HG03108 (cell line): ENCODE measurements around the gene PXMP2.
"Not testable (repeated sequence)": the region's sequence is repeated elsewhere in the genome, so short reads cannot be mapped to it uniquely, and the experiment has no call there.

Experiments
- ATAC-seq: cut with Tn5 transposase; IDR thresholded peaks from one replicate; pipeline ENCODE4 v1.9.1; 2021; ENCODE audit warnings: moderate library complexity; ENCODE audit not compliant: unreplicated experiment

Gene PXMP2

DNA sequence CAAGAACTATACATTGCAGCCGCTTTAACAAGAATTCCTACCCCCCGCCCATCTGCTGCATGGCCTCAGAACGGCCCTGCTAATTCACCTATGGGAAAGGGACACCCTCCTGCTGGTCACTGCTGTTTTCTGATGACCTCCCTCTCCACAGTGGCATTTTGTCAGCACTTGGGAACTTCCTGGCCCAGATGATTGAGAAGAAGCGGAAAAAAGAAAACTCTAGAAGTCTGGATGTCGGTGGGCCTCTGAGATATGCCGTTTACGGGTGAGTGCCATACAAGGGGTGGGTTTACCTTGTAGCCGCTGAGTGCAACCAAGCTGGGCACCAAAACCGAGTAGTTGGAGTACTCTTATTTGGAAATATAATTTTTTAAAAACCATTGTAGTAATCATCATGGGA, 2.7 kb downstream of the PXMP2 start:
- ATAC-seq = no peak

DNA sequence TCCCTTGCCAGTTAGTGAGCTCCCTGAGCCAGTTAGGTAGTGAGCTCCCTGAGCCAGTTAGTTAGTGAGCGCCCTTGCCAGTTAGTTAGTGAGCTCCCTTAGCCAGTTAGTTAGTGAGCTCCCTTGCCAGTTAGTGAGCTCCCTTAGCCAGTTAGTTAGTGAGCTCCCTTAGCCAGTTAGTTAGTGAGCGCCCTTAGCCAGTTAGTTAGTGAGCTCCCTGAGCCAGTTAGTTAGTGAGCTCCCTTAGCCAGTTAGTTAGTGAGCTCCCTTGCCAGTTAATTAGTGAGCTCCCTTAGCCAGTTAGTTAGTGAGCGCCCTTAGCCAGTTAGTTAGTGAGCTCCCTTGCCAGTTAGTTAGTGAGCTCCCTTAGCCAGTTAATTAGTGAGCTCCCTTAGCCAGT, 4.6 kb downstream of the PXMP2 start:
- not testable (repeated sequence) for ATAC-seq

DNA sequence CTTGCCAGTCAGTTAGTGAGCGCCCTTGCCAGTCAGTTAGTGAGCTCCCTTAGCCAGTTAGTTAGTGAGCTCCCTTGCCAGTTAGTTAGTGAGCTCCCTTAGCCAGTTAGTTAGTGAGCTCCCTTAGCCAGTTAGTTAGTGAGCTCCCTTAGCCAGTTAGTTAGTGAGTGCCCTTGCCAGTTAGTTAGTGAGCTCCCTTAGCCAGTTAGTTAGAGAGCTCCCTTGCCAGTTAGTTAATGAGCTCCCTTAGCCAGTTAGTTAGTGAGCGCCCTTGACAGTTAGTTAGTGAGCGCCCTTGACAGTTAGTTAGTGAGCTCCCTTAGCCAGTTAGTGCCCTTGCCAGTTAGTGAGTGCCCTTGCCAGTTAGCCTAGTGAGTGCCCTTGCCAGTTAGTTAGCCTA, 7.5 kb downstream of the PXMP2 start:
- not testable (repeated sequence) for ATAC-seq

- no peak for ATAC-seq
Measured at GRCh38 chr12:132695431-132695830, 8.0 kb downstream of the PXMP2 start.

DNA sequence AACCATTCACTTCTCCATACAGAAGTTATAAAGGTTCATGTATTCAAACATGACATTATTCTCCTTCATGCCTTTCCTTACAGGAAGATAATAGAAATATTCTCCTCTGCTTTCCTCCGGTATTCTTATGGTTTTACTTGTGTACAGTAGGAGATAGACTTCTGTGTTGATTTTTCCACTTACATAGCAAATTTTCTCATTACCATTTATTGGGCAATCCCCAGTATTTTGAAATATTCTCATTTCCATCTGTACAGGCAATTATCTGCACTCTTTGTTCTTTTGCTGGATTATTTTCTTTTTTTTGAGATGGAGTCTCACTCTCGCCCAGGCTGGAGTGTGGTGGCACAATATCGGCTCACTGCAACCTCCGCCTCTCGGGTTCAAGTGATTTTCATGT, 11.0 kb downstream of the PXMP2 start:
- no peak for ATAC-seq

DNA sequence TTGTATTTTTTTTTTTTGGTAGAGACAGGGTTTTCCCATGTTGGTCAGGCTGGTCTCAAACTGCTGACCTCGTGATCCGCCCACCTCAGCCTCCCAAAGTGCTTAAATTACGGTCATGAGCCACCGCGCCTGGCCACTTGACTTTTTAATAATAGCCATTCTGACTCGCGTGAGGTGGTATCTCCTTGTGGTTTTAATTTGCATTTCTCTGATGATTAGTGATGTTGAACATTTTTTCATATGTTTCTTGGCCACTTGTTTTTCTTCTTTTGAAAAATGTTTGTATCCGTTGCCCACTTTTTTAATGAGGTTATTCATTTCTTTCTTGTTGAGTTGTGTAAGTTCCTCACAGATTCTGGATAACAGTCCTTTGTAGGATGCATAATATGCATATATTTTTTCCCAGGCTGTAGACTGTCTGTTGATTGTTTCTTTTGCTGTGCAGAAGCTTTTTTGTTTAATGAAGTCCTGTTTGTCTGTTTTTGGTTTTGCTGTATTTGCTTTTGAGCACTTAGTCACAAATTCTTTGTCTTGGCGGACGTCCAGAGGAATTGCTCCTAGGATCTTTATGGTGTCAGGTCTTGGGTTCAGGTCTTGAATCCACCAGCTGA, 12.9 kb downstream of the PXMP2 start:
- no peak for ATAC-seq

DNA sequence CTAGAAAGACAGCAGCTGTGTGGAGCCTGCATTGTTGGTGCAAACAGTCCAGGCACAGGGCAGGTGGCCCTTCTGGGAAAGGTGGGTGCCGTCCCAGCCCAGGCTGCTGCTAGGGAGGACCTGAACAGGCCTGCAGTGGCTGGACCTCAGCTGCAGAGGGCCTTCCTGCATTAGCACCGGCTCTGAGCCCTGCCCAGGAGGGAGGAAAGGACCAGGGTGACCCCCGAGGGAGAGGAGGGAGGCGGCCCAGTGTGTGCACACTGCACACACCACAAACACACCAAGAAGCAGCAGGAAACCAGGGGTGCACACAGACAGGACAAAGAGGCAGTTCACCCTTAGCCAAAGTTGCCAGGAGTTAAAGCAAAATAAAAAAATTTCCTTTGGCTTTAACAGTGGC, 15.3 kb downstream of the PXMP2 start:
- no peak for ATAC-seq

DNA sequence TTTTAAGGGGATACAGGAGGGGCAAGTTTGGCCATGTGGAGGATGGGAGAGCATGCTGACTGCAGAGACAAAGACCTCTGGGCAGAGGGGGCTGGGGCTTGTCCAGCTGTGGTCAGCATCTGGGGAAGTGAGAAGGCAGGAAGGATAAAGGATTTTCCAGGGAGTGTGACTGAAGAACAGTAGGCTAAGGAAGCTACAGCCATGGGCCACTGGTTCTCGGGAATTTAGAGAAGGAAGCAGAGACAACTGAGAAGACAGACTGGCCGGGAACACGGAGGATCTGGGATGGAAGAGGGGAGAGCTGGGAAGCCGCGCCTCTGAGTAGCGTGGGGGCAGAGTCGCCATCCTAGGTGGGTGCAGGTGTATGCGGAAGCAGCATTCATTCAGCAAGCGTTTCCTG, 16.3 kb downstream of the PXMP2 start:
- ATAC-seq = no peak

DNA sequence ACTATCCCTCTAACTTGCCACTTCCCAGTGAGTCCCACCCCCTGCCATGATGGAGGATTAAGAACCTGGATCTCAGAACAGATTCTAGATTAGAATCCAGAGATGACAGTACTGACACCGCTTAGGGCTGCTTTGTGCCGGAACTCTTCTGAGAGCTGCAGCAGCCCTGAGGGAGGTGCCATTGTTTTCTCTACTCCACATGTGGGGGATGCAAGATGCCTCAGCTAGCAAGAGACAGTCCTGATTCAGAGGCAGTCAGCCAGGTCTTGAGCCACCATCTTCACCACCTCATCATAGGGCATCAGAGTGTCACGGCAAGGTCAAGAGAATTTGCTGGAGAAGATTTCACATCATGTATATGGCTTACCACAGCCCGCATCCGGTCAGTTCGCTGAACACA, 19.9 kb downstream of the PXMP2 start:
- no peak for ATAC-seq

DNA sequence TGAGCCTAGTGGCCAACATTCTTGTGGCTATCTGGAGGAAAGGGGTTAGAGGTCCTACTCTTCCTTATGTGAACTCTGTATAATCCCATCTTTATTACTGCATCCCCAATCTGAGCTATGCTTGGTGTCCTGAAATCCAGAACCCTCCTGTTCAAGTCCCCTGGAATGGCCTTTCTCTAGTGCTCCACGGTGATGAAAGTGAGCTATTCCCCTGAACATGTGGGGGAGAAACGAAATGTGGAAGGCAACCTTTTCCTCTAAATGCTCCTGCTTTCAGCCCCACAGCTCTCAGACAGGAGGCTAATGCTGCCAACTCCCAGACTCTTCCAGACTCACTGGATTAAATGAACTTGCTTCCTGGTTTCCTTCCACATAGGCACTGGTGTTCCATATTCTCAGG, 20.8 kb downstream of the PXMP2 start:
- ATAC-seq = no peak

DNA sequence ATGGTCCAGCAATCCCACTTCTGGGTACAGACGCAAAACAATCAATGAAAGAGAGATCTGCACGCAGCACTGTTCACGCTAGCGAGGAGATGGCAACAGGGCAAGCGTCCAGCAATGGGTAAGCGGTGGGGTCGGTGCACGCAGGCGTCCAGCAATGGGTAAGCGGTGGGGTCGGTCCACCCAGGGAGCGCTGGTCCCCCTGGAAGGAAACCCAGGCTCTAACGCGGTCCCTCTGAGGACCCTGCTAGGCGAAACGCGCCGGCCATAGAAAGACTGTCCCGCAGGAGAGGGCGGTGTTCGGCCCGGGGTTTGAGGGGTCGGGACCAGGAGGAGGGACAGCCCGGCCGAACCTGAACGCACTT, 22.6 kb downstream of the PXMP2 start:
- ATAC-seq = peak; percentile 15

DNA sequence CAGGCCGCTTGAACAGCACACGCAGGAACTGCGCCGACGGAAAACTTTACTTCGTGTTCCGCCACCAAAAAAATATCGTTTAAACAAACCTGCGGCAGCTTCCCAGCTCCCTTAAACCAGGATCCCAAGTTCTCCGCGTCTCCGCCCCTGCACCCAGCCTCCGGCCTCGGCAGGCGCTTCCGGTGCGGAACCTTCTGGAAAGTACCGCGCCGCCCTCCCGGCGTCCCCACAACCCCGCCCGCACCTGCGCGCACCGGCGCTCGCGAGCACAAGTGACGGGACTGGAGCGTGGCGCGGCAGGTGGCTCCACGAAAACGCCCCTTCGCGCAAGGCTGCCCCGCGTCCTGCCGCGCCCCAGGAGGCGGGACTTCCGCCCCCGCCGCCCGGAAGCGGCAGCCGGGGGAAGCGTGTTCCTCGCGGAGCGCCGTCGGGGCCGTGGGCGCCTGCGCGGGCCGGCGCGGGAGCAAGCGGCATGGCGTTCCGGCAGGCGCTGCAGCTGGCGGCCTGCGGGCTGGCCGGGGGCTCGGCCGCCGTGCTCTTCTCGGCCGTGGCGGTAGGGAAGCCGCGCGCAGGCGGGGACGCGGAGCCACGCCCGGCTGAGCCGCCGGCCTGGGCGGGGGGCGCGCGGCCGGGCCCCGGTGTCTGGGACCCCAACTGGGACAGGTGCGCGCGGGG, 23.2 kb downstream of the PXMP2 start, which contains the start of gene PGAM5:
PGAM5 (plus strand) TSS at position 438 of the 675 bp plus-strand sequence; CDS start at position 473, 35 bp downstream.
- peak; percentile 81 for ATAC-seq

DNA sequence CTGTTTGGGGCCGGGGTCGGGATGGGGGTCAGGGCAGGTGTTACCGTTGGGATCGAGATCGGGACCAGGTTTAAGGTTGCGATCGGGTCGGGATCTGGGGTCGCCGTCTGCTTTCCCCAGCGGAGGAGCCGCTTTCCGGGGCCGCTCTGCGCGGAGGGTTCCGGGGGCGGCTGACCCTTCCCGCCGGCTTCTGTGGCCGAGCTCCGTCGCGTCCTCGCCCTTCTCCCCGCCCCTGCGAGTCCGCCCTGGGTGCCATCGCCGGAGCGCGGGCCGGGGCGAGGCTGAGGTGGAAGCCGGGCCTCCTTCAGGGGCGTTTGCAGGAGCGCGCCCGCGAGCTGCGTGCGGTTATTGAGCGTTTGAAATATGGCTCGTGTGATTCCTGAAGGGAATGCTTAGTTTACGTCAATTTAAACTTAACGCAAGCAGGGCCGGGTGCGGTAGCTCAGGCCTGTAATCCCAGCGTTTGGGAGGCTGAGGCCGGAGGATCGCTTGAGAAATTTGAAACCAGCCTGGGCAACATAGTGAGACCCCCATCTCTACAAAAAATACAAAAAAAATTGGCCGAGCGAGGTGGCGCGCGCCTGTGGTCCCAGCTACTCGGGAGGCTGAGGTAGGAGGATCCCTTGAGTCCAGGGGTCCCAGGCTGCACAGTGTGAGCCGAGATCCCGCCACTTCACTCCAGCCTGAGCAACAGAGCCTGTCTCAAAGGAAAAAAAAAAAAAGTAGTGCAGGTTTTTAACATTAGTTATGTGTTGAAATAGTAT, 23.9 kb downstream of the PXMP2 start:
- ATAC-seq = peak; percentile 6

- no peak for ATAC-seq
Measured at GRCh38 chr12:132713123-132713522, 25.7 kb downstream of the PXMP2 start.

DNA sequence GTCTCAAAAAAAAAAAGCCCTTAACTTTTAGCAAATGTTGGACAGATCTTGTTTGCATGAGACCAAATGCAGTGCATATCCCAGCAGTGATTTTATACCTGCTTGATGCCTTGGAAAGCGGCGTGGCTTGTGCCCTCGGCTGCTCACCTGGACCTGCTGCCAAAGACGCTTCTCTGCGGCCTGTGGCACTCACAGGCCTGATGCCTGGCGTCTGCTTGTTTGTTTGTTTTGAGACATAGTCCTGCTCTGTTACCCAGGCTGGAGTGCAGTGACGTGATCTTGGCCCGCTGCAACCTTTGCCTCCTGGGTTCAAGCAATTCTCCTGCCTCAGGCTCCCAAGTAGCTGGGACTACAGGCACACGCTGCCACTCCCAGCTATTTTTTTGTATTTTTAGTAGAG, 28.5 kb downstream of the PXMP2 start:
- no peak for ATAC-seq

- ATAC-seq = no peak
Measured at GRCh38 chr12:132716356-132716755, 29.0 kb downstream of the PXMP2 start.

- ATAC-seq = no peak
Measured at GRCh38 chr12:132717011-132717410, 29.6 kb downstream of the PXMP2 start.

- no peak for ATAC-seq
Measured at GRCh38 chr12:132717531-132718387, 30.4 kb downstream of the PXMP2 start.

DNA sequence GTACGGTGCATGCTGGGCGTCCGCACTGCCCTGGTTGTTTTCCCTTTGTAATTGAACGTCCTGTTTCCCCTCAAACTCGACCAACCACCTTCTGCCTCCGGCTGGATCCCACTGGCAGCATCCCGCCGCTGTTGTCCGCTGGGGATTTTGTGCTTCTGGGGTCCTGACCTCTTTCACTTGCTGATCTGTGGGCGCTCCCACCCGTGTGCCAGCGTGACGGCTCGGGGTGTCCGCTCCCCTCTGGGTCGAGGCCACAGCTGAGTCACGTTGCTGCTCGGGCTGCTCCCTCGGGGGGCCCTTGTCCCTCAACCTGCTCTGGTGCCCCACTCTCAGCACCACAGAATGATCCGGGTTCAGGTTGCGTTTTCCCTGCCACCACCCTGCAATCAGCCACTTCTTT, 31.3 kb downstream of the PXMP2 start:
- ATAC-seq = no peak

- no peak for ATAC-seq
Measured at GRCh38 chr12:132719141-132719953, 32.0 kb downstream of the PXMP2 start.
